ENCODE results near the gene CYP11A1.

DNA sequence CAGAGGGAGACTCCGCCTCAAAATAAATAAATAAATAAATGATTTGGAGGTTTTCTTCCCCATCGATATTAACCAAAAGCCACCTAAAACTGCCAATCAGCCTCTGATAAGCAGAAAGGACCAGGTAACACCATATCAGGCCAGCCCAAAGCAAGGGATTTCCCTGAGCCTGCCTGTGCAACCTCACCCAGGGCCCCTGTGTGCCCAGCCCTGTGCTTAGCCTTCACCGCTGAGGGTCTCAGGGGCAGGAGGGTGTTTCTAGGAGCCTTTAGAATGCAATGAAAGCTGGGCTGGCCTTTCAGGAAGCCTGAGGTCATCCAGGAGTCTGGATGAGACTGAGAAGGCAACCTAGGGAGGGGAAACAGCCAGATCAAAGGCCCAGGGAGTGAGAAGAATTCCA, 35.4 kb downstream of the CYP11A1 start:
- TF ChIP-seq, protein P1, sequence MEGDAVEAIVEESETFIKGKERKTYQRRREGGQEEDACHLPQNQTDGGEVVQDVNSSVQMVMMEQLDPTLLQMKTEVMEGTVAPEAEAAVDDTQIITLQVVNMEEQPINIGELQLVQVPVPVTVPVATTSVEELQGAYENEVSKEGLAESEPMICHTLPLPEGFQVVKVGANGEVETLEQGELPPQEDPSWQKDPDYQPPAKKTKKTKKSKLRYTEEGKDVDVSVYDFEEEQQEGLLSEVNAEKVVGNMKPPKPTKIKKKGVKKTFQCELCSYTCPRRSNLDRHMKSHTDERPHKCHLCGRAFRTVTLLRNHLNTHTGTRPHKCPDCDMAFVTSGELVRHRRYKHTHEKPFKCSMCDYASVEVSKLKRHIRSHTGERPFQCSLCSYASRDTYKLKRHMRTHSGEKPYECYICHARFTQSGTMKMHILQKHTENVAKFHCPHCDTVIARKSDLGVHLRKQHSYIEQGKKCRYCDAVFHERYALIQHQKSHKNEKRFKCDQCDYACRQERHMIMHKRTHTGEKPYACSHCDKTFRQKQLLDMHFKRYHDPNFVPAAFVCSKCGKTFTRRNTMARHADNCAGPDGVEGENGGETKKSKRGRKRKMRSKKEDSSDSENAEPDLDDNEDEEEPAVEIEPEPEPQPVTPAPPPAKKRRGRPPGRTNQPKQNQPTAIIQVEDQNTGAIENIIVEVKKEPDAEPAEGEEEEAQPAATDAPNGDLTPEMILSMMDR (IDR thresholded peaks at IDR 0.05), result no peak
- TF ChIP-seq POLR2AphosphoS5 (IDR thresholded peaks at IDR 0.05), result no peak

All from stomach (tissue), 4 donors.